ENCODE measurements around the gene SLC35B2. TPM values are rescaled to one million over a fixed set of nuclear protein-coding genes. Genes with fewer than 3 reads are reported as not detected.

The SLC35B2 gene
- total RNA-seq, 1 experiment from 2014 or later: 90.6 TPM

- ATAC-seq (peak; percentile 11), DNase-seq (peak; percentile 45)
- H3K27me3 ChIP-seq (ENCODE audit: low read length): no peaks in the 10 kb centered on the region
- peak overlapping the region; percentile 73 for H2AFZ ChIP-seq (ENCODE audit: low read length)
- CTCF ChIA-PET: interaction anchor here (0.6 to 1.7 kb wide), 6 partner anchors 9 to 117 kb away, joined by 3 to 15 read pairs (median 6); partner anchors contain the start of gene HSP90AB1
- H3K4me2 ChIP-seq (ENCODE audit: low read length): peak overlapping the region; percentile 100
- H4K20me1 ChIP-seq (ENCODE audit: low read length): peaks cover 47% of the 10 kb centered on the region
- peaks cover 33% of the 10 kb centered on the region for H3K79me2 ChIP-seq (ENCODE audit: low read length)
- H3K27ac ChIP-seq (ENCODE audit: low read length): peak overlapping the region; percentile 71
- TSS peak; percentile 22 for BruUV-seq (replicated peaks)
- H3F3A ChIP-seq (ENCODE audit: low read length, unreplicated experiment): peaks cover 34% of the 10 kb centered on the region
- H3K9me2 ChIP-seq (replicated peaks; ENCODE audit: low read length): no peaks in the 10 kb centered on the region
- intact Hi-C loops (cut with micrococcal nuclease): no loop called here
- H3K4me3 ChIP-seq (ENCODE audit: low read length): peak overlapping the region; percentile 81
- peak overlapping the region; percentile 91 for H3K9ac ChIP-seq (ENCODE audit: low read length)
- peaks cover 21% of the 10 kb centered on the region for H3K4me1 ChIP-seq (ENCODE audit: insufficient read depth, low read length)
- H3K9me3 ChIP-seq (ENCODE audit: low read length): no peaks in the 10 kb centered on the region
- POLR2A ChIA-PET (ENCODE audit: unreplicated experiment): interaction anchor here (0.6 to 1.3 kb wide), 4 partner anchors 9 to 144 kb away, joined by 5 to 24 read pairs (median 8); partner anchors contain the start of gene HSP90AB1
- no peak for TF ChIP-seq CTCF (conservative IDR thresholded peaks at IDR 0.05; ENCODE audit: low read depth, low read length)
- no peak for TF ChIP-seq EZH2 (IDR thresholded peaks at IDR 0.05; ENCODE audit: low read length, unreplicated experiment)
- TF ChIP-seq EZH2phosphoT487 (IDR thresholded peaks at IDR 0.05; ENCODE audit: borderline replicate concordance, low read length): no peak
- peaks cover 34% of the 10 kb centered on the region for H3K36me3 ChIP-seq (ENCODE audit: low read depth, low read length)
These were observed 1.2 kb downstream of the SLC35B2 start for GRCh38 chr6:44255871-44256774.

- peak overlapping the region; percentile 100 for H3K4me2 ChIP-seq (ENCODE audit: low read length)
- intact Hi-C loops (cut with micrococcal nuclease): no loop called here
- ChIA-PET CTCF (interaction anchor here (0.5 kb wide), 1 partner anchor 35 kb away, joined by 3 read pairs; no protein-coding TSS in a partner anchor), POLR2A (ENCODE audit: unreplicated experiment) (no interaction called here)
- no peak overlapping the region for H2AFZ ChIP-seq (ENCODE audit: low read length)
- H3K9ac ChIP-seq (ENCODE audit: low read length): no peak overlapping the region
- DNase-seq: peak; percentile 35
- H3K27me3 ChIP-seq (ENCODE audit: low read length): no peaks in the 10 kb centered on the region
- H3K36me3 ChIP-seq (ENCODE audit: low read depth, low read length): peaks cover 43% of the 10 kb centered on the region
- no peak for ATAC-seq
- peaks cover 41% of the 10 kb centered on the region for H3K79me2 ChIP-seq (ENCODE audit: low read length)
- H3F3A ChIP-seq (ENCODE audit: low read length, unreplicated experiment): peaks cover 43% of the 10 kb centered on the region
- H4K20me1 ChIP-seq (ENCODE audit: low read length): peaks cover 56% of the 10 kb centered on the region
- peaks cover 29% of the 10 kb centered on the region for H3K4me1 ChIP-seq (ENCODE audit: insufficient read depth, low read length)
- BruUV-seq (replicated peaks): no TSS peak
- no peak overlapping the region for H3K27ac ChIP-seq (ENCODE audit: low read length)
- TF ChIP-seq EZH2phosphoT487 (IDR thresholded peaks at IDR 0.05; ENCODE audit: borderline replicate concordance, low read length) (no peak), EZH2 (IDR thresholded peaks at IDR 0.05; ENCODE audit: low read length, unreplicated experiment) (no peak), CTCF (conservative IDR thresholded peaks at IDR 0.05; ENCODE audit: low read depth, low read length) (no peak)
- no peaks in the 10 kb centered on the region for H3K9me3 ChIP-seq (ENCODE audit: low read length)
- peak overlapping the region; percentile 81; the same call in 1 of the 2 replicates for H3K4me3 ChIP-seq (ENCODE audit: low read length)
- no peaks in the 10 kb centered on the region for H3K9me2 ChIP-seq (replicated peaks; ENCODE audit: low read length)
These were observed 2.1 kb downstream of the SLC35B2 start for GRCh38 chr6:44255105-44255808.
